Measurements from ENCODE around the gene GNG5.
"Not testable (repeated sequence)": the region's sequence is repeated elsewhere in the genome, so short reads cannot be mapped to it uniquely, and the experiment has no call there.

GNG5 gene

DNA sequence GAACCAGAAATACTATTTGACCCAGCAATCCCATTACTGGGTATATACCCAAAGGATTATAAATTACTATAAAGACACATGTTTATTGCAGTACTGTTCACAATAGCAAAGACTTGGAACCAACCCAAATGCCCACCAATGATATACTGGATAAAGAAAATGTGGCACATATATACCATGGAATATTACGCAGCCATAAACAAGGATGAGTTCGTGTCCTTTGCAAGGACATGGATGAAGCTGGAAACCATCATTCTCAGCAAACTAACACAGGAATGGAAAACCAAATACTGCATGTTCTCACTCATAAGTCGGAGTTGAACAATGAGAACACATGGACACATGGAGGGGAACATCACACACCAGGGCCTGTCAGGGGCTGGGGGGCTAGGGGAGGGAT lies 57.7 kb downstream of the GNG5 start:
- H3K27ac ChIP-seq (ENCODE audit: low read depth, low read length); H3K4me1 ChIP-seq (ENCODE audit: control insufficient read depth, insufficient read depth, low read length, unreplicated experiment); H3K36me3 ChIP-seq (ENCODE audit: insufficient read depth, low read length); H3K27me3 ChIP-seq (ENCODE audit: insufficient read depth, low read length); H2AFZ ChIP-seq (ENCODE audit: low read length, unreplicated experiment); H3K79me2 ChIP-seq (ENCODE audit: control insufficient read depth, insufficient read depth, low read length, unreplicated experiment); H3K4me3 ChIP-seq (ENCODE audit: low read depth, low read length): not testable (repeated sequence)

Data from ACC112 (cell line).